A549 (cell line): Measurements from ENCODE around the gene MLH3. TPM values are rescaled to one million over a fixed set of nuclear protein-coding genes. Genes with fewer than 3 reads are reported as not detected.
A peak's percentile ranks its signal among the peaks of the same experiment; 100 is the strongest.

ENCODE experiments used
- ATAC-seq, 2 experiments: fragments of 200-7000 bp in 1 of 2; fragments of >200 bp in 1 of 2; cut with Nextera tagmentation in 1 of 2; cut with Tn5 transposase in 1 of 2; 3 replicates each; pipeline versions ENCODE4 v1.8.0 to v1.9.1; 2018 to 2020; ENCODE audit warnings: mild to moderate bottlenecking in 1 of 2, moderate library complexity in 1 of 2
- CTCF ChIA-PET: fragments of 300-600 bp; sonication (Branson Sonifier 250); formaldehyde crosslinking; extraction: SDS; loops from one replicate; lab custom pipeline; 2021; ENCODE audit warnings: antibody characterized with exemption, inconsistent platforms; lab: Yijun Ruan, JAX
- POLR2A ChIA-PET: fragments of 350-600 bp; formaldehyde crosslinking; extraction: SDS; loops from one replicate; lab custom pipeline; 2021; ENCODE audit warnings: antibody characterized with exemption, inconsistent platforms; lab: Yijun Ruan, JAX
- DNase-seq, 2 experiments: peaks; one replicate each; pipeline versions ENCODE4 v3.0.0 to v3.0.0-alpha.2; 2011 to 2016; ENCODE audit warnings: low read depth in 1 of 2, low spot score in 1 of 2
- FAIRE-seq: peaks from 2 replicates; lab custom pipeline; 2011; peaks lifted over from hg19 to GRCh38; lab: Jason Lieb, UNC
- H3K27ac ChIP-seq, 2 experiments: fragments of >200 bp; sonication (Bioruptor Twin); formaldehyde crosslinking; 3 replicates each; pipeline ENCODE4 v1.5.1; 2016 to 2017
- H3K4me1 ChIP-seq: fragments of >200 bp; sonication (Bioruptor Twin); formaldehyde crosslinking; 3 replicates; pipeline ENCODE4 v1.6.1; 2016
- H3K4me2 ChIP-seq: fragments of >200 bp; sonication (Bioruptor Twin); formaldehyde crosslinking; 3 replicates; pipeline ENCODE4 v1.6.1; 2016
- H3K4me3 ChIP-seq: fragments of >200 bp; sonication (Bioruptor Twin); formaldehyde crosslinking; 3 replicates; pipeline ENCODE4 v1.5.1; 2016
- H3K9me3 ChIP-seq: fragments of >200 bp; sonication (Bioruptor Twin); formaldehyde crosslinking; 3 replicates; pipeline ENCODE4 v1.6.1; 2016
- BHLHE40 ChIP-seq: IDR thresholded peaks from 2 replicates; pipeline ENCODE4 v1.6.1; 2012; ENCODE audit warnings: low read depth, low read length, inconsistent platforms
- CBX2 ChIP-seq: fragments of 200-600 bp; sonication (generic); IDR thresholded peaks from 2 replicates; pipeline ENCODE4 v1.6.1; 2016; ENCODE audit warnings: low read depth, mild to moderate bottlenecking, borderline replicate concordance
- CEBPB ChIP-seq, 2 experiments: fragments of >200 bp in 1 of 2; sonication (Bioruptor Twin) in 1 of 2; formaldehyde crosslinking in 1 of 2; IDR thresholded peaks; 2 replicates each; pipeline ENCODE4 v1.6.1; 2012 to 2016
- CHD2 ChIP-seq: fragments of 150-350 bp; IDR thresholded peaks from 2 replicates; pipeline ENCODE4 v1.6.1; 2014; ENCODE audit warnings: low read length; ENCODE audit not compliant: partially characterized antibody
- CHD4 ChIP-seq: fragments of 200-600 bp; sonication (generic); IDR thresholded peaks from 2 replicates; pipeline ENCODE4 v1.6.1; 2016; ENCODE audit warnings: antibody characterized with exemption, mild to moderate bottlenecking, borderline replicate concordance
- E2F6 ChIP-seq: IDR thresholded peaks from 2 replicates; pipeline ENCODE4 v1.6.1; 2012; ENCODE audit warnings: low read depth, borderline replicate concordance
- EP300 ChIP-seq, 2 experiments: fragments of >200 bp; sonication (Bioruptor Twin); formaldehyde crosslinking; IDR thresholded peaks; 2 replicates in 1 of 2; 3 replicates in 1 of 2; pipeline ENCODE4 v1.6.1; 2016 to 2017
- GATA3 ChIP-seq: IDR thresholded peaks from 2 replicates; pipeline ENCODE4 v1.6.1; 2012; ENCODE audit warnings: borderline replicate concordance
- HEYL ChIP-seq: fragments of 250-450 bp; sonication (Bioruptor Pico); IDR thresholded peaks from 2 replicates; pipeline ENCODE4 v1.8.0; 2021; ENCODE audit warnings: mild to moderate bottlenecking, moderate library complexity
- HOXA7 ChIP-seq: fragments of 250-450 bp; sonication (Bioruptor Pico); IDR thresholded peaks from 2 replicates; pipeline ENCODE4 v1.5.0; 2020; ENCODE audit warnings: mild to moderate bottlenecking, moderate library complexity
- HOXB13 ChIP-seq: fragments of 250-450 bp; sonication (Bioruptor Pico); IDR thresholded peaks from 2 replicates; pipeline ENCODE4 v1.5.0; 2020; ENCODE audit warnings: low read depth, mild to moderate bottlenecking, moderate library complexity
- HOXB5 ChIP-seq: fragments of 250-450 bp; sonication (Bioruptor Pico); IDR thresholded peaks from 2 replicates; pipeline ENCODE4 v1.5.0; 2020; ENCODE audit warnings: mild to moderate bottlenecking, moderate library complexity
- KDM5A ChIP-seq: fragments of 200-600 bp; sonication (generic); IDR thresholded peaks from 2 replicates; pipeline ENCODE4 v1.6.1; 2016; ENCODE audit warnings: antibody characterized with exemption, mild to moderate bottlenecking
- MAFK ChIP-seq: fragments of 450-650 bp; IDR thresholded peaks from 2 replicates; pipeline ENCODE4 v1.6.1; 2014; ENCODE audit not compliant: partially characterized antibody
- MAZ ChIP-seq: fragments of 150-350 bp; IDR thresholded peaks from 2 replicates; pipeline ENCODE4 v1.6.1; 2014; ENCODE audit warnings: antibody characterized with exemption, low read depth, low read length, borderline replicate concordance
- MYC ChIP-seq: IDR thresholded peaks from 2 replicates; pipeline ENCODE4 v1.6.1; 2012; ENCODE audit warnings: mild to moderate bottlenecking, inconsistent platforms, low read length, improper control_type of control experiment, borderline replicate concordance
- NR3C1 ChIP-seq: fragments of >200 bp; sonication (Bioruptor Twin); formaldehyde crosslinking; IDR thresholded peaks from 3 replicates; pipeline ENCODE4 v1.6.1; 2017
- RAD21 ChIP-seq, 2 experiments: fragments of >200 bp in 1 of 2; sonication (Bioruptor Twin) in 1 of 2; formaldehyde crosslinking in 1 of 2; IDR thresholded peaks in 1 of 2; conservative IDR thresholded peaks in 1 of 2; 2 replicates in 1 of 2; 3 replicates in 1 of 2; pipeline ENCODE4 v1.6.1; 2012 to 2018; ENCODE audit warnings: inconsistent platforms in 1 of 2
- RARB ChIP-seq: fragments of 250-450 bp; sonication (Bioruptor Pico); IDR thresholded peaks from 2 replicates; pipeline ENCODE4 v1.8.0; 2021; ENCODE audit warnings: mild to moderate bottlenecking, moderate library complexity
- RCOR1 ChIP-seq: fragments of 150-350 bp; IDR thresholded peaks from 2 replicates; pipeline ENCODE4 v1.6.1; 2014; ENCODE audit warnings: antibody characterized with exemption, low read length, low read depth
- SMC3 ChIP-seq: fragments of >200 bp; sonication (Bioruptor Twin); formaldehyde crosslinking; IDR thresholded peaks from 3 replicates; pipeline ENCODE4 v1.6.1; 2018; ENCODE audit warnings: inconsistent platforms
- TFCP2L1 ChIP-seq: fragments of 250-450 bp; sonication (Bioruptor Pico); IDR thresholded peaks from 2 replicates; pipeline ENCODE4 v1.5.0; 2021; ENCODE audit warnings: mild to moderate bottlenecking
- TP53 ChIP-seq: fragments of 250-450 bp; sonication (Bioruptor Pico); IDR thresholded peaks from 2 replicates; pipeline ENCODE4 v1.5.0; 2021; ENCODE audit warnings: mild to moderate bottlenecking, moderate library complexity
- ZNF302 ChIP-seq: fragments of 250-450 bp; sonication (Bioruptor Pico); IDR thresholded peaks from 2 replicates; pipeline ENCODE4 v1.9.0; 2021; ENCODE audit warnings: inconsistent platforms, mild to moderate bottlenecking, moderate library complexity
- ZSCAN20 ChIP-seq: fragments of 250-450 bp; sonication (Bioruptor Pico); IDR thresholded peaks from 2 replicates; pipeline ENCODE4 v1.8.0; 2022; ENCODE audit warnings: mild to moderate bottlenecking, moderate library complexity
- WGBS: methylation state at CpG from one replicate; pipeline ENCODE4 v1.1.6; 2017; ENCODE audit errors: missing lambda C conversion rate; 5-methylcytosine and 5-hydroxymethylcytosine counted together
- polyA plus RNA-seq, 4 experiments: library from polyadenylated mRNA; depleted of rRNA in 3 of 4; stranded (reverse); fragments of >200 nt; fragmentation: RNase III in 1 of 4; extraction: RNeasy Plus Mini Kit Qiagen cat#74134 plus additional on column Dnase treatment in 1 of 4; gene quantifications; 2 replicates in 3 of 4; 3 replicates in 1 of 4; pipeline ENCODE4 v1.2.3, GENCODE V29; 2011 to 2017

The MLH3 gene
- polyA plus RNA-seq, 2 of the 4 experiments (the other 2 are of a cell fraction): 15.2 to 32.3 TPM

GRCh38 chr14:75079521-75079920, 28.3 kb upstream of the MLH3 start (continued):
- TF ChIP-seq KDM5A: no peak
- TF ChIP-seq CHD4: no peak
- TF ChIP-seq TFCP2L1 (CRISPR knock-in tag): no peak
- TF ChIP-seq HOXA7 (CRISPR knock-in tag): no peak
- TF ChIP-seq RARB (CRISPR knock-in tag): no peak
- no peak for TF ChIP-seq BHLHE40
- TF ChIP-seq ZNF302 (CRISPR knock-in tag): no peak
- TF ChIP-seq CHD2: no peak
- TF ChIP-seq EP300 (IDR thresholded peaks at IDR 0.05): no peak

GRCh38 chr14:75077794-75078193, 26.5 kb upstream of the MLH3 start:
- ChIA-PET CTCF (interaction anchor here (1.0 to 3.8 kb wide), 3 partner anchors 10 to 217 kb away, joined by 3 to 36 read pairs (median 4); no protein-coding TSS in a partner anchor), POLR2A (interaction anchor here (0.7 kb wide), 1 partner anchor 8 kb away, joined by 3 read pairs; the partner anchor contains the start of gene ZC2HC1C)
- no peak overlapping the region for H3K4me2 ChIP-seq
- H3K4me3 ChIP-seq: no peak overlapping the region
- FAIRE-seq (no peak), DNase-seq (no peak), ATAC-seq (no peak; a peak in 1 of 6 replicates)
- TF ChIP-seq HOXB13 (no peak), CHD2 (no peak), RCOR1 (no peak), E2F6 (no peak), CBX2 (no peak), HOXB5 (no peak), GATA3 (no peak), MAZ (no peak)
- no peaks in the 10 kb centered on the region for H3K9me3 ChIP-seq
- H3K4me1 ChIP-seq: no peaks in the 10 kb centered on the region
- H3K27ac ChIP-seq: no peak overlapping the region

- CTCF ChIA-PET: interaction anchor here (1.0 to 11.4 kb wide), 5 partner anchors 16 to 210 kb away, joined by 3 to 85 read pairs (median 3); no protein-coding TSS in a partner anchor
- TF ChIP-seq HEYL (CRISPR knock-in tag) (no peak), MYC (no peak), NR3C1 (no peak), KDM5A (no peak), CEBPB (IDR thresholded peaks at IDR 0.05) (no peak), ZSCAN20 (no peak), RARB (CRISPR knock-in tag) (no peak), CHD4 (no peak), BHLHE40 (no peak), SMC3 (no peak), MAFK (no peak), TP53 (CRISPR knock-in tag) (no peak), EP300 (IDR thresholded peaks at IDR 0.05) (no peak), ZNF302 (CRISPR knock-in tag) (no peak), RAD21 (conservative IDR thresholded peaks at IDR 0.05 in 1 of 2, IDR thresholded peaks at IDR 0.05 in 1 of 2) (no peak)
- POLR2A ChIA-PET: no interaction called here
- FAIRE-seq (no peak), DNase-seq (no peak), ATAC-seq (no peak)
- Histone ChIP-seq H3K4me2 (peak overlapping the region; percentile 92; the same call in 2 of the 3 replicates), H3K4me1 (peaks cover 16% of the 10 kb centered on the region), H3K9me3 (no peaks in the 10 kb centered on the region), H3K4me3 (no peak overlapping the region), H3K27ac (peak overlapping the region; percentile 88 to 95; a peak in 5 of 6 replicates)
- WGBS: 89% methylated on average over 9 of the region's 9 CpGs
Measured at GRCh38 chr14:75070383-75070782, 19.1 kb upstream of the MLH3 start.
